Lung (tissue), 12 donors: ENCODE measurements around the gene ANGEL1. TPM values are rescaled to one million over a fixed set of nuclear protein-coding genes. Genes with fewer than 3 reads are reported as not detected.

ENCODE experiments used
- ATAC-seq: fragments of 200-7000 bp; cut with Tn5 transposase; one replicate; pipeline ENCODE4 v1.9.1; 2020; ENCODE audit warnings: moderate number of reproducible peaks; ENCODE audit not compliant: insufficient read depth, low FRiP score
- DNase-seq, 3 donors: peaks; one replicate each; pipeline ENCODE4 v3.0.0-alpha.2; 2013 to 2017
- H3K27ac ChIP-seq, 2 donors: one replicate each; pipeline ENCODE4 v1.5.1; 2013; ENCODE audit warnings: mild to moderate bottlenecking in 2 of 2, moderate library complexity in 2 of 2, control low read depth in 1 of 2, inconsistent platforms in 1 of 2, low read depth in 1 of 2, low read length in 1 of 2
- H3K27me3 ChIP-seq, 3 donors: one replicate each; pipeline ENCODE4 v1.5.1; 2013; ENCODE audit warnings: low read length in 2 of 3; ENCODE audit not compliant: control insufficient read depth in 3 of 3, insufficient read depth in 3 of 3
- H3K36me3 ChIP-seq, 4 donors: one replicate each; pipeline ENCODE4 v1.5.1; 2013; ENCODE audit warnings: low read length in 4 of 4, mild to moderate bottlenecking in 1 of 4, moderate library complexity in 1 of 4; ENCODE audit not compliant: control insufficient read depth in 4 of 4, insufficient read depth in 4 of 4
- H3K4me1 ChIP-seq, 5 donors: one replicate each; pipeline ENCODE4 v1.5.1; 2013; ENCODE audit warnings: low read length in 5 of 5, mild to moderate bottlenecking in 2 of 5, moderate library complexity in 1 of 5; ENCODE audit not compliant: control insufficient read depth in 5 of 5, insufficient read depth in 5 of 5
- H3K4me3 ChIP-seq: one replicate; pipeline ENCODE4 v1.5.1; 2013; ENCODE audit warnings: mild to moderate bottlenecking, control low read depth, moderate library complexity
- H3K9ac ChIP-seq, 2 donors: one replicate each; pipeline ENCODE4 v1.5.1; 2013; ENCODE audit warnings: low read length in 2 of 2, control low read depth in 1 of 2; ENCODE audit not compliant: insufficient read depth in 1 of 2
- H3K9me3 ChIP-seq, 4 donors: one replicate each; pipeline ENCODE4 v1.5.1; 2013; ENCODE audit warnings: low read length in 3 of 4, mild to moderate bottlenecking in 1 of 4, moderate library complexity in 1 of 4; ENCODE audit not compliant: control insufficient read depth in 4 of 4, insufficient read depth in 3 of 4
- CTCF ChIP-seq: IDR thresholded peaks from 2 replicates; pipeline ENCODE4 v1.5.1; 2012; ENCODE audit warnings: mild to moderate bottlenecking; ENCODE audit errors: control extremely low read depth, extremely low read depth
- WGBS, 2 donors: extraction: QIAGEN DNeasy Blood & Tissue Kit; methylation state at CpG; one replicate each; pipeline ENCODE4 v1.1.7; 2013; 5-methylcytosine and 5-hydroxymethylcytosine counted together
- polyA plus RNA-seq, 2 donors: library from polyadenylated mRNA; stranded (reverse); fragments of 200-250 nt; gene quantifications; one replicate each; pipeline ENCODE4 v1.2.1, GENCODE V29; 2013
- total RNA-seq, 2 donors: library from RNA; depleted of rRNA in 1 of 2; stranded (reverse); fragments of >200 nt in 1 of 2; gene quantifications; one replicate each; pipeline ENCODE4 v1.2.1, GENCODE V29; 2014 to 2021
- donor health status: control.
- donor health status: control.
- donor health status: Bipolar disorder and iron deficiency.
- donor health status: healthy.
- donor health status: DM: yes; HTN: yes; CAD: no.

The ANGEL1 gene
- total and polyA plus RNA-seq, 4 donors: 10.4 to 20.4 (median 15.0) TPM

GRCh38 chr14:76741074-76741473 is 71.6 kb downstream of the ANGEL1 start:
- TF ChIP-seq CTCF: no peak
- DNase-seq (no peak), ATAC-seq (no peak)
- Histone ChIP-seq H3K27me3 (no peaks in the 10 kb centered on the region), H3K4me3 (no peak overlapping the region), H3K36me3 (no peaks in the 10 kb centered on the region), H3K9ac (no peak overlapping the region), H3K4me1 (no peaks in the 10 kb centered on the region), H3K27ac (no peak overlapping the region), H3K9me3 (peaks cover 0 to 8% (median 3%) of the 10 kb centered on the region in 4 donors)
- WGBS, 2 donors: 88 to 91% methylated on average over 1 of the region's 1 CpG

Other genes starting within 250 kb of the ANGEL1 start
- gene VASH1, start 51.4 kb downstream of the ANGEL1 start, total RNA-seq: 10 to 100 TPM; 22.9 to 25.4 TPM
- gene VASH1, start 51.4 kb downstream of the ANGEL1 start, polyA plus RNA-seq: 10 to 100 TPM; 10.5 to 13.1 TPM
- not detected for gene LRRC74A, start 13.5 kb upstream of the ANGEL1 start, total RNA-seq
- not detected for gene LRRC74A, start 13.5 kb upstream of the ANGEL1 start, polyA plus RNA-seq
- 10 to 100 TPM; 42.4 to 52.4 TPM for gene IRF2BPL, start 215.8 kb upstream of the ANGEL1 start, total RNA-seq
- 10 to 100 TPM in 1 of 2 donors, 1 to 10 TPM in 1; 9.3 to 34.8 TPM for gene IRF2BPL, start 215.8 kb upstream of the ANGEL1 start, polyA plus RNA-seq